ENCODE data around the gene PSKH1.

Gene PSKH1

GRCh38 chr16:67878232-67878631, 14.8 kb upstream of the PSKH1 start:
- DNase-seq (ENCODE audit: low spot score) (no peak), ATAC-seq (ENCODE audit: low read depth) (no peak)
- Histone ChIP-seq H3K36me3 (ENCODE audit: low read depth) (peaks cover 66% of the 10 kb centered on the region), H3K27me3 (ENCODE audit: insufficient read depth, poor library complexity, severe bottlenecking) (no peaks in the 10 kb centered on the region), H3K27ac (ENCODE audit: poor library complexity, severe bottlenecking) (no peak overlapping the region), H3K4me1 (ENCODE audit: insufficient read depth, poor library complexity, severe bottlenecking) (peaks cover 8% of the 10 kb centered on the region), H3K4me3 (ENCODE audit: severe bottlenecking) (no peak overlapping the region), H3K9me3 (ENCODE audit: severe bottlenecking) (no peaks in the 10 kb centered on the region)
- TF ChIP-seq CTCF (IDR thresholded peaks at IDR 0.05; ENCODE audit: poor library complexity, severe bottlenecking) = no peak

GRCh38 chr16:67878846-67879245, 14.2 kb upstream of the PSKH1 start:
- peaks cover 72% of the 10 kb centered on the region for H3K36me3 ChIP-seq (ENCODE audit: low read depth)
- H3K27ac ChIP-seq (ENCODE audit: poor library complexity, severe bottlenecking) = no peak overlapping the region
- no peaks in the 10 kb centered on the region for H3K27me3 ChIP-seq (ENCODE audit: insufficient read depth, poor library complexity, severe bottlenecking)
- H3K4me3 ChIP-seq (ENCODE audit: severe bottlenecking) = no peak overlapping the region
- H3K9me3 ChIP-seq (ENCODE audit: severe bottlenecking) = no peaks in the 10 kb centered on the region
- H3K4me1 ChIP-seq (ENCODE audit: insufficient read depth, poor library complexity, severe bottlenecking) = peaks cover 7% of the 10 kb centered on the region
- ATAC-seq (ENCODE audit: low read depth) (no peak), DNase-seq (ENCODE audit: low spot score) (no peak)
- no peak for TF ChIP-seq CTCF (IDR thresholded peaks at IDR 0.05; ENCODE audit: poor library complexity, severe bottlenecking)

DNA sequence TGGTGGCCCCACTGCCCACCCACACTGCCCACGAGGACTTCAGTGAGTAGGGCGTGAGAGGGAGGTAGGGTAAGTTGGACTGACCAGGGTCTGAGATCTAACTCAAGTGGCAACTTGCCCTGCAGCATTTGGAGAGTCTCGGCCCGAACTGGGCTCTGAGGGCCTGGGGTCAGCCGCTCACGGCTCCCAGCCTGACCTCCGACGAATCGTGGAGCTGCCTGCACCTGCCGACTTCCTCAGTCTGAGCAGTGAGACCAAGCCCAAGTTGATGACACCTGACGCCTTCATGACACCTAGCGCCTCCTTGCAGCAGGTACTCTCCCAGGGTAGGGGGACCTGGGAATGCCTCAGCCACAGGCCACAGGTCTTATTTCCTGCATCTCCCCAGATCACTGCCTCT, 13.6 kb upstream of the PSKH1 start:
- H3K27me3 ChIP-seq (ENCODE audit: insufficient read depth, poor library complexity, severe bottlenecking) = no peaks in the 10 kb centered on the region
- H3K4me1 ChIP-seq (ENCODE audit: insufficient read depth, poor library complexity, severe bottlenecking) = peaks cover 3% of the 10 kb centered on the region
- no peak for DNase-seq (ENCODE audit: low spot score)
- TF ChIP-seq CTCF (IDR thresholded peaks at IDR 0.05; ENCODE audit: poor library complexity, severe bottlenecking) = no peak
- H3K36me3 ChIP-seq (ENCODE audit: low read depth) = peaks cover 77% of the 10 kb centered on the region
- no peak overlapping the region for H3K27ac ChIP-seq (ENCODE audit: poor library complexity, severe bottlenecking)
- no peak overlapping the region for H3K4me3 ChIP-seq (ENCODE audit: severe bottlenecking)
- no peaks in the 10 kb centered on the region for H3K9me3 ChIP-seq (ENCODE audit: severe bottlenecking)
- ATAC-seq (ENCODE audit: low read depth) = no peak

DNA sequence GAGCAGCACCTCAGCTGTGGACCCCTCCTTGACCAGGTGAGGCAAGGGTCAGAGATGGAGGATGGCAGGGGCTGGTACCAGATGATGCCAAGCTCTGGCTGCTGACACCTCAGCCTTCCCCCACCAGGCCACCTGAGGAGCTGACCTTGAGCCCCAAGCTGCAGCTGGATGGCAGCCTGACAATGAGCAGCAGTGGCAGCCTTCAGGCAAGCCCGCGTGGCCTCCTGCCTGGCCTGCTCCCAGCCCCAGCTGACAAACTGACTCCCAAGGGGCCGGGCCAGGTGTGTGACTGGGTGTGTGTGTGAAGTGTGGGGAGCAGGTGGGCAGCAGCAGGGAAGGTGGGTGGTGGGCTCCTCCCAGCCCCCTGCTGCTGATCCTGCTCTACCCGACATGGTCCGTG, 13.1 kb upstream of the PSKH1 start:
- Histone ChIP-seq H3K4me3 (ENCODE audit: severe bottlenecking) (no peak overlapping the region), H3K27me3 (ENCODE audit: insufficient read depth, poor library complexity, severe bottlenecking) (no peaks in the 10 kb centered on the region), H3K36me3 (ENCODE audit: low read depth) (peaks cover 77% of the 10 kb centered on the region), H3K4me1 (ENCODE audit: insufficient read depth, poor library complexity, severe bottlenecking) (peaks cover 4% of the 10 kb centered on the region), H3K9me3 (ENCODE audit: severe bottlenecking) (no peaks in the 10 kb centered on the region), H3K27ac (ENCODE audit: poor library complexity, severe bottlenecking) (no peak overlapping the region)
- TF ChIP-seq CTCF (IDR thresholded peaks at IDR 0.05; ENCODE audit: poor library complexity, severe bottlenecking) = no peak
- DNase-seq (ENCODE audit: low spot score) (no peak), ATAC-seq (ENCODE audit: low read depth) (no peak)

DNA sequence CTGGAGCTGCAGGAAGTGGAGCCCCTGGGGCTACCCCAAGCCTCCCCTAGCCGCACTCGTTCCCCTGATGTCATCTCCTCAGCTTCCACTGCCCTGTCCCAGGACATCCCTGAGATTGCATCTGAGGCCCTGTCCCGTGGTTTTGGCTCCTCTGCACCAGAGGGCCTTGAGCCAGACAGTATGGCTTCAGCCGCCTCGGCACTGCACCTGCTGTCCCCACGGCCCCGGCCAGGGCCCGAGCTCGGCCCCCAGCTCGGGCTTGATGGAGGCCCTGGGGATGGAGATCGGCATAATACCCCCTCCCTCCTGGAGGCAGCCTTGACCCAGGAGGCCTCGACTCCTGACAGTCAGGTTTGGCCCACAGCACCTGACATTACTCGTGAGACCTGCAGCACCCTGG, 12.5 kb upstream of the PSKH1 start:
- ATAC-seq (ENCODE audit: low read depth) (no peak), DNase-seq (ENCODE audit: low spot score) (no peak)
- Histone ChIP-seq H3K27ac (ENCODE audit: poor library complexity, severe bottlenecking) (no peak overlapping the region), H3K4me1 (ENCODE audit: insufficient read depth, poor library complexity, severe bottlenecking) (peaks cover 5% of the 10 kb centered on the region), H3K9me3 (ENCODE audit: severe bottlenecking) (no peaks in the 10 kb centered on the region), H3K27me3 (ENCODE audit: insufficient read depth, poor library complexity, severe bottlenecking) (no peaks in the 10 kb centered on the region), H3K36me3 (ENCODE audit: low read depth) (peaks cover 77% of the 10 kb centered on the region), H3K4me3 (ENCODE audit: severe bottlenecking) (no peak overlapping the region)
- no peak for TF ChIP-seq CTCF (IDR thresholded peaks at IDR 0.05; ENCODE audit: poor library complexity, severe bottlenecking)
